ENCODE results near the gene KIRREL3. TPM values are rescaled to one million over a fixed set of nuclear protein-coding genes. Genes with fewer than 3 reads are reported as not detected.

Gene KIRREL3
- total and polyA plus RNA-seq, 2 of the 4 experiments (the other 2 are of a cell fraction), result 10.9 to 15.9 TPM

DNA sequence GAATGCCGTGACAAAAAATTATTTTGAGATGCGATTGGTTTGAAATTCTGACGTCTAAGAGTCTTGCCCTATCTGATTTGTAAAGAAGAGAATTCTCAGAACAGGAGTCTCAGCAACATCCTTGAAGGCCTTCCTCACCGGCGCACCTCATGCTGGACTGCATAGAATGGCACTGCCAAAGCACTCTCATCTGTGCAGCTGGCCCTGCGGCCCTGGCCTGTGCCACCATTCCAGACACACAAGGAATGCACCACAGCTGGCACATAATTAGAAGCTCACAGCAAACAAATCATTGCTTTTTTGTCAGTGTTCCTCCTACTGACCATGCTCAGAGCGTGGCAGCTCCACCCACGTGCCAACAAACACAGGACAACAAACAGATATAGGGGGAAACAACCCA is 166.0 kb downstream of the KIRREL3 start:
- Histone ChIP-seq H3K9me1 (ENCODE audit: insufficient read depth, low read length) (peaks cover 19% of the 10 kb centered on the region), H4K8ac (ENCODE audit: low read depth in 2 of 2, low read length in 2 of 2) (peak overlapping the region; percentile 49 to 62; a peak in 3 of 4 replicates), H2BK15ac (ENCODE audit: low read depth, low read length) (peak overlapping the region; percentile 40; the same call in 2 of the 3 replicates), H3K4ac (ENCODE audit: low read depth, low read length) (peak overlapping the region; percentile 76), H3K27me3 (ENCODE audit: control insufficient read depth, insufficient read depth, low read length) (no peaks in the 10 kb centered on the region), H3K9ac (ENCODE audit: low read depth, low read length) (no peak overlapping the region), H3K27ac (ENCODE audit: insufficient read depth, low read length) (peak overlapping the region; percentile 68), H2BK120ac (ENCODE audit: low read depth, low read length) (peak overlapping the region; percentile 73), H3K4me1 (ENCODE audit: control insufficient read depth, insufficient read depth, low read length) (peaks cover 14% of the 10 kb centered on the region), H3K14ac (replicated peaks; ENCODE audit: low read depth, low read length) (peak overlapping the region; percentile 76), H4K5ac (ENCODE audit: low read depth, low read length) (no peak overlapping the region; the same call in 1 of the 2 replicates), H2AK5ac (ENCODE audit: low read depth, low read length) (peak overlapping the region; percentile 39; the same call in 1 of the 2 replicates), H3K36me3 (ENCODE audit: control insufficient read depth, insufficient read depth, low read length) (no peaks in the 10 kb centered on the region), H3K23ac (ENCODE audit: low read depth, low read length) (0 out of 2 replicates have a peak overlapping the region, but pooled peaks have one; percentile 10), H3K4me3 (ENCODE audit: insufficient read depth, low read depth, low read length) (no peak overlapping the region), H4K91ac (ENCODE audit: insufficient read depth, low read depth, low read length) (peak overlapping the region; percentile 33; the same call in 1 of the 2 replicates), H2AFZ (replicated peaks; ENCODE audit: low read length, poor library complexity) (peak overlapping the region; percentile 59), H3K9me3 (ENCODE audit: control insufficient read depth, insufficient read depth, low read length) (no peaks in the 10 kb centered on the region), H2AK9ac (replicated peaks; ENCODE audit: low read depth, low read length, poor library complexity) (peak overlapping the region; percentile 7), H4K20me1 (ENCODE audit: insufficient read depth, low read length) (no peaks in the 10 kb centered on the region), H3K56ac (ENCODE audit: extremely low read depth, insufficient read depth, low read length) (no peak overlapping the region), H3K4me2 (ENCODE audit: low read depth, low read length) (peak overlapping the region; percentile 27; the same call in 1 of the 2 replicates), H3K79me1 (ENCODE audit: low read depth in 1 of 2, low read length in 2 of 2) (peaks cover 18 to 37% of the 10 kb centered on the region in 2 experiments; a peak in 3 of 4 replicates), H2BK20ac (ENCODE audit: low read depth, low read length) (peak overlapping the region; percentile 64; the same call in 1 of the 2 replicates), H2BK5ac (ENCODE audit: low read depth, low read length, poor library complexity, severe bottlenecking) (peak overlapping the region; percentile 61), H3K18ac (ENCODE audit: low read depth, low read length) (peak overlapping the region; percentile 74)
- DNase-seq (no peak), ATAC-seq (ENCODE audit: low read depth) (peak; percentile 52)
- dilution Hi-C loops (cut with HindIII; ENCODE audit: low sequenced_read_pairs, unreplicated experiment) (no loop called here), in situ Hi-C loops (cut with MboI; ENCODE audit: low sequenced_read_pairs) (no loop called here), intact Hi-C loops (cut with micrococcal nuclease) (no loop called here)
- BruUV-seq (replicated peaks), result no TSS peak
- WGBS, 2 experiments (ENCODE audit: extremely low coverage in 2 of 2, insufficient read length in 1 of 2), result 71% methylated on average over 1 of the region's 8 CpGs; no CpG with 5 or more reads in 1 of the 2 experiments
- POLR2A ChIA-PET (ENCODE audit: unreplicated experiment), result no interaction called here
- CTCF ChIA-PET, result interaction anchor here (0.6 kb wide), 1 partner anchor 1212 kb away, joined by 4 read pairs; no protein-coding TSS in a partner anchor
- TF ChIP-seq CEBPB (IDR thresholded peaks at IDR 0.05; ENCODE audit: low read depth, low read length), result no peak
- TF ChIP-seq CHD1 (IDR thresholded peaks at IDR 0.05; ENCODE audit: low read depth, low read length), result no peak
- TF ChIP-seq BHLHE40 (IDR thresholded peaks at IDR 0.05; ENCODE audit: low read depth, low read length), result no peak
- TF ChIP-seq RFX5 (IDR thresholded peaks at IDR 0.05; ENCODE audit: low read depth, low read length), result no peak
- TF ChIP-seq, protein P1, sequence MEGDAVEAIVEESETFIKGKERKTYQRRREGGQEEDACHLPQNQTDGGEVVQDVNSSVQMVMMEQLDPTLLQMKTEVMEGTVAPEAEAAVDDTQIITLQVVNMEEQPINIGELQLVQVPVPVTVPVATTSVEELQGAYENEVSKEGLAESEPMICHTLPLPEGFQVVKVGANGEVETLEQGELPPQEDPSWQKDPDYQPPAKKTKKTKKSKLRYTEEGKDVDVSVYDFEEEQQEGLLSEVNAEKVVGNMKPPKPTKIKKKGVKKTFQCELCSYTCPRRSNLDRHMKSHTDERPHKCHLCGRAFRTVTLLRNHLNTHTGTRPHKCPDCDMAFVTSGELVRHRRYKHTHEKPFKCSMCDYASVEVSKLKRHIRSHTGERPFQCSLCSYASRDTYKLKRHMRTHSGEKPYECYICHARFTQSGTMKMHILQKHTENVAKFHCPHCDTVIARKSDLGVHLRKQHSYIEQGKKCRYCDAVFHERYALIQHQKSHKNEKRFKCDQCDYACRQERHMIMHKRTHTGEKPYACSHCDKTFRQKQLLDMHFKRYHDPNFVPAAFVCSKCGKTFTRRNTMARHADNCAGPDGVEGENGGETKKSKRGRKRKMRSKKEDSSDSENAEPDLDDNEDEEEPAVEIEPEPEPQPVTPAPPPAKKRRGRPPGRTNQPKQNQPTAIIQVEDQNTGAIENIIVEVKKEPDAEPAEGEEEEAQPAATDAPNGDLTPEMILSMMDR (conservative IDR thresholded peaks at IDR 0.05; ENCODE audit: low read depth, low read length), result no peak
- TF ChIP-seq ELK1 (IDR thresholded peaks at IDR 0.05; ENCODE audit: borderline replicate concordance, low read depth, low read length), result no peak
- TF ChIP-seq FOS (IDR thresholded peaks at IDR 0.05; ENCODE audit: low read depth, low read length), result no peak
- no peak for TF ChIP-seq RCOR1 (IDR thresholded peaks at IDR 0.05; ENCODE audit: insufficient replicate concordance, low read length)
- no peak for TF ChIP-seq MAZ (IDR thresholded peaks at IDR 0.05; ENCODE audit: borderline replicate concordance, low read depth, low read length)
- TF ChIP-seq MXI1 (IDR thresholded peaks at IDR 0.05; ENCODE audit: borderline replicate concordance, low read depth, low read length), result no peak
- no peak for TF ChIP-seq NFE2L2 (IDR thresholded peaks at IDR 0.05; ENCODE audit: low read depth, low read length)
- TF ChIP-seq RAD21 (IDR thresholded peaks at IDR 0.05; ENCODE audit: low read length), result no peak
- no peak for TF ChIP-seq SMC3 (IDR thresholded peaks at IDR 0.05; ENCODE audit: low read depth, low read length)
- TF ChIP-seq, protein P2, sequence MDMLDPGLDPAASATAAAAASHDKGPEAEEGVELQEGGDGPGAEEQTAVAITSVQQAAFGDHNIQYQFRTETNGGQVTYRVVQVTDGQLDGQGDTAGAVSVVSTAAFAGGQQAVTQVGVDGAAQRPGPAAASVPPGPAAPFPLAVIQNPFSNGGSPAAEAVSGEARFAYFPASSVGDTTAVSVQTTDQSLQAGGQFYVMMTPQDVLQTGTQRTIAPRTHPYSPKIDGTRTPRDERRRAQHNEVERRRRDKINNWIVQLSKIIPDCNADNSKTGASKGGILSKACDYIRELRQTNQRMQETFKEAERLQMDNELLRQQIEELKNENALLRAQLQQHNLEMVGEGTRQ (IDR thresholded peaks at IDR 0.05; ENCODE audit: low read depth, low read length), result no peak
- no peak for TF ChIP-seq POLR2A (IDR thresholded peaks at IDR 0.05; ENCODE audit: low read depth, low read length)
- TF ChIP-seq MAFK (IDR thresholded peaks at IDR 0.05; ENCODE audit: low read depth, low read length), result no peak

Measured in IMR-90 (cell line).